GM21381 (cell line): Measurements from ENCODE around the gene GTPBP4.
"Not testable (repeated sequence)": the region's sequence is repeated elsewhere in the genome, so short reads cannot be mapped to it uniquely, and the experiment has no call there.

Experiments used
- ATAC-seq: cut with Tn5 transposase; IDR thresholded peaks from one replicate; pipeline ENCODE4 v1.9.1; 2021; ENCODE audit warnings: mild to moderate bottlenecking, moderate library complexity; ENCODE audit not compliant: unreplicated experiment

Gene GTPBP4

DNA sequence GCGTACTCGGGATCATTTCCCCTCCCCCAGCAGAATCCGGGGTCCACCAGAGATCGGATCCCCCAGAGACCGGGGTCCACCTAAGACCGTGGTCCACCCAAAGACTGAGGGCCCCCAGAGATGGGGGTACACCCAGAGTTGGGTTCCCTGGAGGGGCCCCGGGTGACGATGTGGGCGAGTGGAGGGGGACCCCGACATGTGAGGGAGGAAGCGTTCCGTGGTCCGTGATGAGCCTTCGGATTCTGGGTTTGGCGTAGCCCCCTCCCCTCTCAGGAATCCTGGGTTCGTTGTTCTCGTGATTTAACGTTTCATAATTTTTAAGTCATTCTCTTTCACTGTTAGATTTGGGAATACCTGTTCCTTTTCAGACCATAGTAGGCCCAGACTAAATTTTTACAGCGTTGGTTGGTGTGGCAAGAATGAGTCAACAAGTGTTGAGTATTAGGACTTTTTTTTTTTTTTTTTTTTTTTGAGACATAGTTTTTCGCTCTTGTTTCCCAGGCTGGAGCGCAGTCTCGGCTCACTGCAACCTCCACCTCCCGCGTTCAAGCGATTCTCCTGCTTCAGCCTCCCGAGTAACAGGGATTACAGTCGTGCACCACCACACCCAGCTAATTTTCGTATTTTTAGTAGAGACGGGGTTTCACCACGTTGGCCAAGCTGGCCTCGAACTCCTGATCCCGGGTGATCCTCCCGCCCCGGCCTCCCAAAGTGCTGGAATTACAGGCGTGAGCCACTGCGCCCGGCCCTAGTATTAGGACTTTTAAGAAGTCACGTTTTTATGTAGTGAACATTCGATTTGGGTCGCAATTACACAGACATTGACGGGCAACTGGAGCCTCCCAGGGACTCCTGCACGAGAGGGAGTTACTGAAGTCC lies 672 bp downstream of the GTPBP4 start:
- peak; percentile 8 for ATAC-seq

DNA sequence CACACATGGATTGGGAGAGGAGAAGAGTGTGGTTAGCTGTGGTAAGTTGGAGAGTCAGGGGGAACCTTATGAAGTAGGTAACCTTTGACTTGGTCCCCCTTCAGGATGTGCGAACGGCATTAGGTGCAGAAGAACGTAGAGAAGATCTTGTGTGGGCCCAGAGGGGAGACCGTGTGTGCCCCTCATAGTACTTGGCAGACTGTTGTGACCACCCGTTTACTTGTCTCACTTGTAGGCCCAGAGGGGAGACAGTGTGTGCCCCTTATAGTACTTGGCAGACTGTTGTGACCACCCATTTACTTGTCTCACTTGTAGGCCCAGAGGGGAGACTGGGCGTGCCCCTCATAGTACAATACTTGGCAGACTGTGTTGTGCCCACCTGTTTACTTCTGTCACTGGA lies 2.6 kb downstream of the GTPBP4 start:
- ATAC-seq: no peak

DNA sequence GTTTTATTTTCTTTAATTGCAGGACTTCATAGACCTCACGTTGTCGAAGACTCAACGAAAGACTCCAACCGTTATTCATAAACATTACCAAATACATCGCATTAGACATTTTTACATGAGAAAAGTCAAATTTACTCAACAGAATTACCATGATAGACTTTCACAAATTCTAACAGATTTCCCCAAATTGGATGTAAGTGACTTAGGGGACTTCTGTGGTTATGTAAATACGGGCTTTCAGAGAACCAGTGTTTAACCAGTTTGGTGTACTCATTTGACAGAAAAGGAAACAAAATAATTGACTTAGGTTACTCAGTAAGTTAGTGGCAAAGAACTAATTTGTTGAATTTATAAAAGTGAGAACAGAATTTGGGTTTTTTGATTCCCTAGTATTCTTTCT lies 4.2 kb downstream of the GTPBP4 start:
- ATAC-seq: no peak

DNA sequence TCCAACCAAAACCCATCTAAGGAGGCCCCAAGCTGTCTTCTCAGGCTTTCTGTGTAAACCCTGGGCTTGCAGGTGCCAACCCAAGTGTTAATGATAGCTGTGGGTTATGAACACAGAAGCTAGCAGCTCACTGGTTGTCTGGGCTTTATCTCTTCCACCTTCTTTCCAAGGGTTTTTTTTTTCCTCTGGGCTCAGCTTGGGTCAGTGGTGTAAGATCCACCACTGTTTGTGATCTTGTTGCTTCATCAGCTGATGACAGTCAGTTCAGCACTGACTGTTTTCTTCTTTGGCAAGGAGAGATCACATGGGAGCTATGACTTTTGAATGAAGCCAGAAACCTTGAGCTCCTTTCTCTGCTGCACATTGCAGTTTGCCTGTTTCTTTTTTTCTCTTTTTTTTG lies 4.6 kb downstream of the GTPBP4 start:
- no peak for ATAC-seq

DNA sequence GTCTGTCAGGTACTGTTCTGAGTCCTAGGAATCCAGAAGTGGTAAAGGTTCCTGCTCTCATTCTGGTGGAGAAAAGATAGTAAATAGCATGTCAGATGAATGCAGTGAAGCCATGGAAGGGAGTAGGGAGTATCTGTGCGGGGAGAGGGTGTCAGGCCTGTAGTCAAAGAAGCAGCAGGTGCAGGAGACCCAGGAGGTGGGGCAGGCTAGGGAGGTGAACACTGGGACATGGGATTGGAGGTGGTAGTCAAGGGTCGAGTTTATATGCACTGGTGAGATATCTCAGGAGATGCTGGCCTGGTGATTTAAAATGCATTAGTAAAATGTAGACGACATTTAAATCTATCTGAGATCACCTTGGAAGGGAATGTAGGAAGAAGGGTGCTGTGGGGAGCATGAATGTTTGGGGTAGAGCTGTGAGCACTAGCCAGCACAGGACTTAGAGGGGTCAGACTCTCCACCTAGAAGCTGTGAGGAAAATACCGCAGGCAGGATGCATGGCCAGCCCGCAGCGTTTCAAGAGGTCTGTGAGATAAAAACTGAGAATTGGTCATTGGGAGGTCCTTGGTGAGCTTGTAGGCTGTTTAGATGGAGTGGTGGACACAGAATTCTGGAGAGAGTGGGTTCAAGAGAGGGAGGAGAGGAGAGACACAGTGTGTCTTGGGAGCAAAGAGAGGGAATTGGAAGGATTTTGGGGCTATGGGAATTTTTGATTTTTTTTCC lies 6.8 kb downstream of the GTPBP4 start:
- ATAC-seq: no peak

DNA sequence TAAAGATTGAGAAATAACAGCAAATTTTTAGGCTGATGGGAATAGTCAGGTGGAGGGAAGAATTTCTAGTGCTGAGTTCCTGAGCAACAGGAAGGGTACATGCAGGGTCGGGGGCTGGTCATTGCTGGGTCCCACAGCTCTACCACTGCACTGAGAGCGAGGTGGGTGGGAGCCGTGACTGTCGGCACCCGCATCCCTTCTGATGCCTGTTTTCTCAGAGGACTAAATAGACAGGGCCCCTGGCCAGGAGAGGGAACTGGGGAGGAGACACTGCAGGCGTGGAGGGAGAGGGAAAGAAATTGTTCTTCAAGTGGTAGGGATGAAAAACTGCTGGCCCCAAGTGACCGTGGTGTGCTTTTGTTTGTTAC lies 7.3 kb downstream of the GTPBP4 start:
- ATAC-seq: no peak

DNA sequence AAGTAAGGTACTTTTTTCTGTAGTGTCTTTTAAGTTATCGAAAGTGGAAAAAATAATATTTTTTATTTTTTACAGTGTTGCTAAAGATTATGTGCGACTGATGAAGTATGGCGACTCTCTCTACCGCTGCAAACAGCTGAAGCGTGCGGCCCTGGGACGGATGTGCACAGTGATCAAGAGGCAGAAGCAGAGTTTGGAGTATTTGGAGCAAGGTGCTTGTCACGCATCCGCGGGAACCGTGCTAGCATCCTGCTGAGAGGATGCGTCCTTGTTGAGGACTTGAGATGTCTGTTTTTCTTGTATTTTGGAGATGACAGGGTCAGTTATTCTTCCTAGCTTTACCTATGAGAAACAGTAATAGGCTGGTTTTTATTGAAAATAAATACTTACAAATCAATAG lies 7.8 kb downstream of the GTPBP4 start:
- no peak for ATAC-seq

DNA sequence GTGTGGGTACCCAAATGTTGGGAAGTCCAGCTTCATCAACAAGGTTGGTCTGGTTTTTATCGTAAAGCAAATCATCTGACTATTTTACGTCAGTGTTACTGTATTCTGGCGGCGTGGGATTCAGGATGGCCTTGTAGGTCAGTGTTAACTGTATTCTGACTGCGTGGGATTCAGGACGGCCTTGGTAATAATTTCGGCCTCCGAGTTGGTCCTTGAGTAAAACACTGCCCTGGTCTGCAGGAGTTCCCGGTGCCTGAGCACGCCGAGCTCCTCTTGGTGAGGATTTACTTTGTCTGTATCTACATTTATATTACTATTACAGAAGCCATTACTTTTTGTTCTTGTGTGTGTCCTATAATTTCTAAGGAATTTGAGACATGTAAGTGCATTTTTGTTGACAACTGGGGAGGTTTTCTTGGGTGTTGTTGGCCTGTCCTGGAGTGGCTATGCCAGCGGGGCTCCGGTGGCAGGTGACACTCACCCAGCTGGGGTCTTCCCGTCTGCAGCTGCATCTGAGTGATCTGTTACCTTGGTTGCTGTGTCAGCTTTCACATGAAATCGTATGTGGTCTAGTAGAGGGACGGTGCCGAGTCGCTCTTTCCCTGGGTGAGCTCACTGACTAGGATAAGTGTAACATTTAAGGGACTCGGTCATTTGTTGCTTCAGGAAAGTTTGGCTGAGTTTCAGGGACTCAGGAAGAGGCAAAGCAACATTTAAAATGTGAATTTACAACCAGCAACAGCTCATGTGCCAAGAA lies 9.2 kb downstream of the GTPBP4 start:
- ATAC-seq: no peak

DNA sequence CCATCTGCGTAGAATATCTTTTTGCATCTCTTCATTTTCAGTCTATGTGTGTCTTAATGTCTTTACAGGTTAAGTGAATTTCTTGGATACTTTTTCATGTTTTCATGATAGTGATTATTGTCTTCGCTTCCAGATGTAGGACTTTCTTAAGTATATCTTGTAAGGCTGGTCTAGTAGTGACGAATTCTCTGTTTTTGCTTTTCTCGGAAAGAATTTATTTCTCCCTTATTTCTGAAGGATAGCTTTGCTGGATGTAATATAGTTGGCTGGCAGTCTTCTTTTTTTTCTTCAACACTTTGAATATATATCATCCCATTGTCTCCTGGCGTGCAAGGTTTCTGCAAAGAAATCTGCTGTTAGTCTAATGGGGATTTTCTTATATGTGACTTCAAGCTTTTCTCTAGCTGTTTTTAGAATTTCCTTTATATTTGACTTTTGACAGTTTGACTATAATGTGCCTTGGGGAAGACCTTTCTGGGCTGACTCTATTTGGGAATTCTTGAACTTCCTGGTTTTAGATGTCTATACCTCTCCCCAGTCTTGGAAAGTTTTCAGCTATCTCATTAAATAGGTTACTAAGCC lies 14.3 kb downstream of the GTPBP4 start:
- no peak for ATAC-seq

DNA sequence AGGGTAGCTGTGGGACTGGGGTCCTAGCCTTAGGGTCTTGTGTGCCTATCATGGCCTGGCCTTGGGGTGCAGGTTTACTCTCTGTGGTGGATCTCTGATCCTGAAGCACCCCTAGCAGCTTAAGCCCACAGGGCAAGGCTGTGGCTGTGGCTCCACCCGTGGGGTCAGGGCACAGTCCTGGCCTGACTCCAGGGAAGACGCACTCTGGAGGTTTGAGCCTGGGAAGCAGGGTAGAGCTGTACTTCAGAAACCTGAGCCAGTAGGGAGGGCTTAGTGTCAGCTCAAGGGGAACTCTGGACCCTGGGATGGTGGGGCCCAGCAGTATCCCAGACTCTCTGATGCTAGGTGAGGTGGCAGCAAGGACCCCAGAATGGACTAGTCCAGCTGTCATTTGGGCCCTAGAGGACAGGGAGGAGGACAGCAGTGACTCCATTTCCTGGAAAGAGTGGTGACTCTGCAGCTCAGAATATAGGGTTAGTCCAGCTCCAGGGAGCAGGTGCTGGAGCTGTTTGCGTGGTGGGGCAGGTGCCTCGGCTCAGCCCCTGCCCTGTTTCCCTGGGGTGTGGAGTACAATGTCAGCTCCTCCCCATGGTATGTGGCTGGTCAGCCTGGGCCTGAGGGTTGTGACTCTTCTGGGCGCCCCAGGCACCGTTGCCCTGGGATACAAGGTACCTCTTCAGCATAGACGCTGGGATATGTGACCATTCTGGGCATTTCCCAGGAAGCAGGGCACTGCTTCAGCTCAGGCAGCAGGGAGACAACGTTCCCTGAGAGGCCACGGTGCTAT lies 15.8 kb downstream of the GTPBP4 start:
- ATAC-seq: no peak

DNA sequence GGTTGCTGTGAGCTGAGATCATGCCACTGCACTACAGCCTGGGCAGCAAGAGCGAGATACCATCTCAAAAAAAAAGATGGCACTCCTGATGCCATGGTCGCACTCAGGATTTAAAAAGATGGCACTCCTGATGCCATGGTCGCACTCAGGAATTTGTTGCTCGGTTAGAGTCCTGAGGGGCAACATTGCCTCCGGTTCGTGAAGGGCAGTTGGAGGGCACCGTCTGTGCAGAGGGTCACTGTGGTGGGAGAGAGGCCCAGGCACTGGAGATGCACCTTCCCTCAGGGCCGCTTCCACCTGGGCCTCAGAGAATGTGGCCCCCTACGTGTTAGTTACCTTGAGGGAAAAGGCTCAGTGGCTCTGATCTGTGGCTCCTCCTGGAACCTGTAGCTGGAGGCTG lies 18.3 kb downstream of the GTPBP4 start:
- no peak for ATAC-seq

DNA sequence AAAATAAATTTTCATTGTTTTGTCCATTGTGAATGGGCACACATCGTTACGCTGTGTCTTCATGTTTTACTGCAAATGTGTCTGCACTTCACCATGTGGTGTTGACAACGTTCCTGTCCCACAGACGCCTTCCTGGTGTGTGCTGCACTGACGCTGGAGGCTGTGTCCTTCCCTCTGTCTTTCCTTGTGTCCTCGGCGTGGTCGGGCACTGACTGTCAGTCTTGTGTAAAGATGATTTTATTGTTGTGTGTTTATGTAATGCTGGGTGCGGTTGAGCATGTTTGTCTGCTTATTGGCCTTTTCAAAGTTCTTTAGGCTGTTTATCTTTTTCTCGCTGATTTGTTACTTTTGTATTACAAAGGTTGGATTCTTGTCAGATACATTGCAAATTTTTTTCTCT lies 19.3 kb downstream of the GTPBP4 start:
- no peak for ATAC-seq

DNA sequence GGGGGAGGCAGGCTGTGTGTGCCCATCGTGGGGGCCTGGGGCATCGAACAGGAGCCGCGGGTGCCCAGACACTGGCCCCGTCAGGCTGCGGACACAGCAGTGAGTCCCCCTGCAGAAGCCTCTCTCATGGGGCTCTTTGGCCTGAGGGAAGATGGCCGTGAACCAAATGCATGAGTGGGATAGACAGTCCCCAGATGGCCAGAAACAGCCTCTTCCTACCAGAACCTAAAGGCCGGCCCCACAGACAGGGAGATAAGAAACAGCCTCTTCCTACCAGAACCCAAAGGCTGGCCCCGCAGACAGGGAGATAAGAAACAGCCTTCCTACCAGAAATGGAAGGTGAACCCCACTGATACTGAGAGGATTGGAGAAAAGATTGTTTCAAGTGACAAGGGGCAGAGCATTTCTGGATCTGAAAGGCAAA lies 20.8 kb downstream of the GTPBP4 start:
- ATAC-seq: no peak

DNA sequence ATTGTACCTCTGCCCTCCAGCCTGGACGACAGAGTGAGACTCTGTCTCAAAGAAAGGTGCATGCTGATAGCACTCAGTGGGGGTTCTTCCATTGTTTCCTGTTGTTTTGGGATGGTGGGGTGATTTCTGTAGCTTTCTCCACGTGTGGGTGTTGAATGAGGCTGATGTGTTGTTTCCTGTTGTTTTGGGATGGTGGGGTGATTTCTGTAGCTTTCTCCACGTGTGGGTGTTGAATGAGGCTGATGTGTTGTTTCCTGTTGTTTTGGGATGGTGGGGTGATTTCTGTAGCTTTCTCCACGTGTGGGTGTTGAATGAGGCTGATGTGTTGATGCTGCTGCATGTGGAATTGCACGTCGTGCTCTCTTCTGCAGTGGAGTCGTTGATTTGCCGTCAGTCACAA lies 21.7 kb downstream of the GTPBP4 start:
- ATAC-seq: not testable (repeated sequence)

DNA sequence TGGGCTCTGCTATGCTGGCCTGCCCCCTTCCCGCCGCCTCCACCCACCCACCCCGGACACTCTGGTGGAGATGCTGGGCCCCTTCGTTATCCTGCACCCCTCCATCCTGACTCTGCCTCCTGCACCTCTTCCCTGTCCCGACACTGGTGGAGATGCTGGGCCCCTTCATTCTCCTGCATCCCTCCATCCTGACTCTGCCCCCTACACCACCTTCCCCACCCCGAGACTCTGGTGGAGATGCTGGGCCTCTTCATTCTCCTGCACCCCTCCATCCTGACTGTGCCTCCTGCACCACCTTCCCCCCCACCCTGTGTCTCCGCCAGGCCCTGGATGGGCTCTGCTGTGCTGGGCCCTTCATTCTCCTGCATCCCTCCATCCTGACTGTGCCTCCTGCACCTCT lies 22.5 kb downstream of the GTPBP4 start:
- no peak for ATAC-seq

DNA sequence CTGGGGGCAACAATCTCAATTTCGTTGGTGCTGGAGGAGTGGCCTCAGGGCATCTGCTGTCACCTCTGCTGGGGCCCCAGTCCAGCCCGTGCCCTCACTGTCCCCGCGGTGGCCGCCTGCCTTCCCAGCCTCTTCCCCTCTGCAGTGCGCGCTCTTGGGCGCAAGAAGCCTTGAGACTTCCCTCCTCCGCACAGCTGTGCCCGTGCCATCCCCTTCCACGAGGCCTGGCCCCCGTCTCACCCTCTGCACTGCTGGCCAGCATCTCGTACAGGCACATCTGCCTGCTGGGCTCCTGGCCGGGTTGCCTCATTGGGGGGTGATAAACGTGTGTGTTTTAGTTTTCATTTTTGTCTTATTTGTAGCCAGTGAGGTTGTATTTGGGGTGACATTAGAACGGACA lies 23.5 kb downstream of the GTPBP4 start:
- no peak for ATAC-seq

DNA sequence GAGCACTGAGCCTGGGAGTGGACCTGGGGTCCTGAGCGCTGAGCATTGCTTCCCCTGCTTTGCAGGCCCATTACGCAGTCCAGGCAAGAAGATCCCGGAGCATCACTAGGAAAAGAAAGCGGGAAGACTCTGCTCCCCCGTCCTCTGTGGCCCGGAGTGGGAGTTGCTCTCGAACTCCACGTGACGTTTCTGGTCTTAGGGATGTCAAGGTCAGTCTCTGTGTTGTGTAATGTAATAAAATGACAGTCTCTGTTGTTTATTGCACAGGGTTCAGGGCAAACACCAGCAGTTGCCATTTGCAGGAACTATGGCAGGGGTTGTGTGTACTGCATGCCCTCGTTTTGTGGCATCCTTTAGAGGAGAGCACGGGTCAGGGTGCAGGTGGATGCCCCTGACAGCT lies 27.5 kb downstream of the GTPBP4 start:
- ATAC-seq: no peak

DNA sequence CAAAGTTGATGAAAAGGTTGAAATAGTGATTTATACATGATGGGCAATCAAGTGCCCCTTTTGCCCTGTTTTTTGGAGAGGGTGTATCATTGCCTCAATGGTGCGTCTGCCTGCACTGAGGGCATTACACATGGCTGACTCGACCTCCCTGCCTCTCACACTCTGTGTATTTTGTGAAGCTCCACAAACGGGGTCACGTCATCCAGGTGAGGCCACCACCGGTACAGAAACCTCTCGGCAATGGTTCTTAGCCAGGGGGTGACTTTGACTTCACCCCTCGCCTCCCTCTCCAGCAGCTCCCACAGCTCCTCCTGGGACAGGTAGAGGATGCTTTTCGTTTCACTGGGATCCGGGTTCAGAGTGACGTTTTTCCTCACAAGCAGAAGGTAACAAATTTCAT lies 31.1 kb downstream of the GTPBP4 start:
- ATAC-seq: no peak

DNA sequence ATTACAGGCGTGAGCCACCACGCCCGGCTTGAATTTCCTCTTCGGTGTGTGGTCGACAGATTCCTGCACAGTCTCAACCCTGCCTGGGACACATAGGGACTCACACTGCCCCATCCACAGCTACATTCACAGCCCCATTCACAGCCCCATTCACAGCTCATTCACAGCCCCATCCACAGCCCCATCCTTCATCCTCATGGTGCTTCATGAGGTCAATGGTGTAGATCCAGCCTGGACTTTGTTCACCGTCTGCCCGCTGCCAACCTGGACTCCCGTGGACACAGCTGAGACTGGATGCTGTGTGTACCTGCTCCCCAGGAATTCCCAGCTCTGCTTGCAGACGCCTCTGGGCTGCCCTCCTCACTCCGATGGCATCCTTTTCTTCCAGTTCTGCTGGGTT lies 32.2 kb downstream of the GTPBP4 start:
- no peak for ATAC-seq

DNA sequence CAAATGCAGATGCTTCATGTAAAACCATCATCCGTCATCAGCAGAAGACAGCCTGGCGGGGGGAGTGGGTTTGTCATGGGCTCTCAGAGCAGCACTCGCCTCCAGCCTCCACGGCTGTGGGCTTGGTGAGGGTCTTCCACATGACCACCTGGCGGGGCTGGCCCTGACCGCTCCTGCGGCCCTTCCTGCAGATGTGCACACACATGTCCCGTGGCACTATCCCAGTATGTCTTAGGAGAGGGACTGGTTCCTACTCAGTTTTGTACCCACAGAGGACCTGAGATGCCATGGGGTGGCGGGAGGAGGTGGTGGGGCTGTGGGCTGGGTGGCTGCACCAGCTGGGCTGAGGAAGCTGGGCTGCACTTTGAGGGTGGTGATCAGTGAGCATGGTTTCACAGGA lies 32.7 kb downstream of the GTPBP4 start:
- no peak for ATAC-seq

DNA sequence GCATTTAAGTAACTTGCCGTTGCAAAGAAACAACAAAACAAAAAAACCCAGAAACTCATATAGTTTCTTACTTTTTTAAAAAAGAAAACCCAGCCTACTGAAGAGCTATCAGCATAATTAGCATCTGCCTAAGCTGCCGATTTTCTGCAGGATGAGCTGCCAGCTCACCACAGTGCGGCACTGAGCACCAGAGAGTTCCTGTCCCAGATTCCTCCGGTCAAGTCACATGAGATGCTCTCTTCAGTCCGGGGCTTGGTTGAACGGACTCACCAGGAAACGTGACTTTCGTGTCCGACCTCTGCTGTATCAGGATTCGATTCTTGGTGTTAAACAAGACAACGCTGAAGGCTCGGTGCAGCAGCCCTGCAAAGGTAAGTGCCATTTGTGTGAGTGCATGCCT lies 34.2 kb downstream of the GTPBP4 start:
- ATAC-seq: no peak
